ENCODE measurements around the gene PPFIBP1. TPM values are rescaled to one million over a fixed set of nuclear protein-coding genes. Genes with fewer than 3 reads are reported as not detected.
"Not testable (repeated sequence)": the region's sequence is repeated elsewhere in the genome, so short reads cannot be mapped to it uniquely, and the experiment has no call there.

PPFIBP1 gene
- total RNA-seq, 2 donors from 2014 or later = 98.5 to 213 TPM

DNA sequence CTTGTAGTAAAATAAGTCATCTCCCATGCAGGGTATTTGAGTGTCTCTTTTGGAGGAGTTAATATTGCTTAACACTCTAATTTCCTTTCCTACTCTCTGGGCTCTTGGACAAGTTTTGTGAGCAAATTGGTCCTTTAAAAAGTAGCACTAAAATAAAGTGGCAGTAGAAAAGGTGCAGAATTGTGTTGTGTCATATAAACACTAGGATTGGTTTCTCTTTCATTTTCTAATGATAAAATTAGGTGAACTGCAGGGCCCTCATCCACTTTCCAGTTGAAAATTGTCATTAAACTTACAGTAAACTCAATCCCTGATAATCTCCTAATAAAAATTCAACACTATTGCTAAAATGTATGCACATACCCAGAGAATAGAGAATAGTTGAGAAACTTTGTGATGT lies 129.7 kb downstream of the PPFIBP1 start:
- no peaks in the 10 kb centered on the region for H3K9me3 ChIP-seq (ENCODE audit: control insufficient read depth, low read length)
- H3K27ac ChIP-seq (ENCODE audit: low read depth, low read length) = no peak overlapping the region
- H3K4me3 ChIP-seq (ENCODE audit: low read length) = no peak overlapping the region
- TF ChIP-seq, protein P1, sequence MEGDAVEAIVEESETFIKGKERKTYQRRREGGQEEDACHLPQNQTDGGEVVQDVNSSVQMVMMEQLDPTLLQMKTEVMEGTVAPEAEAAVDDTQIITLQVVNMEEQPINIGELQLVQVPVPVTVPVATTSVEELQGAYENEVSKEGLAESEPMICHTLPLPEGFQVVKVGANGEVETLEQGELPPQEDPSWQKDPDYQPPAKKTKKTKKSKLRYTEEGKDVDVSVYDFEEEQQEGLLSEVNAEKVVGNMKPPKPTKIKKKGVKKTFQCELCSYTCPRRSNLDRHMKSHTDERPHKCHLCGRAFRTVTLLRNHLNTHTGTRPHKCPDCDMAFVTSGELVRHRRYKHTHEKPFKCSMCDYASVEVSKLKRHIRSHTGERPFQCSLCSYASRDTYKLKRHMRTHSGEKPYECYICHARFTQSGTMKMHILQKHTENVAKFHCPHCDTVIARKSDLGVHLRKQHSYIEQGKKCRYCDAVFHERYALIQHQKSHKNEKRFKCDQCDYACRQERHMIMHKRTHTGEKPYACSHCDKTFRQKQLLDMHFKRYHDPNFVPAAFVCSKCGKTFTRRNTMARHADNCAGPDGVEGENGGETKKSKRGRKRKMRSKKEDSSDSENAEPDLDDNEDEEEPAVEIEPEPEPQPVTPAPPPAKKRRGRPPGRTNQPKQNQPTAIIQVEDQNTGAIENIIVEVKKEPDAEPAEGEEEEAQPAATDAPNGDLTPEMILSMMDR (conservative IDR thresholded peaks at IDR 0.05) = no peak
- no peak overlapping the region for H3K9ac ChIP-seq (ENCODE audit: extremely low read depth, low read length, poor library complexity, severe bottlenecking)
- no peaks in the 10 kb centered on the region for H3K27me3 ChIP-seq (ENCODE audit: control insufficient read depth, insufficient read depth, low read length, poor library complexity, severe bottlenecking)
- peaks cover 65% of the 10 kb centered on the region for H3K36me3 ChIP-seq (ENCODE audit: control insufficient read depth, insufficient read depth, low read length)
- H3K4me1 ChIP-seq (ENCODE audit: control insufficient read depth, insufficient read depth, low read length) = peaks cover 2% of the 10 kb centered on the region
- Mint-ChIP-seq H3K4me1 (no peaks in the 10 kb centered on the region), H3K27me3 (ENCODE audit: insufficient read depth) (no peaks in the 10 kb centered on the region), H3K9me3 (no peaks in the 10 kb centered on the region), H3K27ac (no peak overlapping the region), H3K4me3 (no peak overlapping the region), H3K36me3 (ENCODE audit: low read depth) (peaks cover 57% of the 10 kb centered on the region)
- no peak for DNase-seq

DNA sequence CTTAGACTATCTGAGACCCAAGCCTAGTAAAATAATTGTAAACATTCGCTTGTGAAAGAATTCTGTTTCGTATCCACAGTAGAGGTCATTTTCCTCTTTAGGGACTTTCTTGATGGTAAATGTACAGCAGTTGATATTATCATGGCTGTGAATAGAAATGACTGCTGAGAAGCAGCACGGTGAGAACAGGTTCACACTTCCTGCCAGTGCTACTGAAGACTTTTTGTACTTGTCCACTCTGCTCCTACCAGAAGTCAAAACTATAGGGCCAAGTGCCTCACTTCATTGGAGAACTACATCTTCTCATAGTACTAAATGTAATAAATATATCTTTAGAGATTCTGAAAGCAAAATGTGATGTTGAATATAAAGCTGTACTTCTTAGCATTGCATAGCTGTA lies 131.5 kb downstream of the PPFIBP1 start:
- not testable (repeated sequence) for H3K4me3 Mint-ChIP-seq; DNase-seq; H3K4me3 ChIP-seq (ENCODE audit: low read length); H3K4me1 ChIP-seq (ENCODE audit: control insufficient read depth, insufficient read depth, low read length); H3K9ac ChIP-seq (ENCODE audit: extremely low read depth, low read length, poor library complexity, severe bottlenecking); H3K9me3 Mint-ChIP-seq; H3K27ac Mint-ChIP-seq; H3K27me3 Mint-ChIP-seq (ENCODE audit: insufficient read depth); H3K27me3 ChIP-seq (ENCODE audit: control insufficient read depth, insufficient read depth, low read length, poor library complexity, severe bottlenecking); H3K27ac ChIP-seq (ENCODE audit: low read depth, low read length); H3K9me3 ChIP-seq (ENCODE audit: control insufficient read depth, low read length); H3K4me1 Mint-ChIP-seq
- H3K36me3 Mint-ChIP-seq (ENCODE audit: low read depth) = peaks cover 60% of the 10 kb centered on the region
- peaks cover 66% of the 10 kb centered on the region for H3K36me3 ChIP-seq (ENCODE audit: control insufficient read depth, insufficient read depth, low read length)
- WGBS, 2 experiments (ENCODE audit: insufficient coverage in 1 of 2, insufficient read length in 1 of 2) = 95 to 100% methylated on average over 2 to 3 of the region's 3 CpGs

DNA sequence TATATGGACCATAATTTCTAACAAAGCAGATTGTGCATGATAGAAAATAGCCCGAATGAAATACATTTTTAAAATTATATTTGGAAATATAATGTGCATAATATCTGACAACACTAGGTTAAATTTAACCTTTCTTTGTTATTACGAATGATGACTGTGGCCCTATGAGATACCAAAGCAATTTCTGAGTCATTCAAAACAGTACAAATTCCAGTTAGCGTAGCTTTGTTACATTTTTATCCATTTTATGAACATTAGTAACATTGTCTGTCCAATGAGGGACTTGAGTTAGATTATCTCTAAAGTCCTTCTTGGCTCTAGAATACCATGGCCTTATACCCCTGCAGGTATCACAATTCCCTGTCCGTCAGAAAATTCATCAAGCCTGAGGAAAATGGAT lies 133.3 kb downstream of the PPFIBP1 start:
- WGBS, 2 experiments (ENCODE audit: insufficient coverage in 1 of 2, insufficient read length in 1 of 2) = 96 to 100% methylated on average over 2 to 3 of the region's 4 CpGs
- H3K36me3 ChIP-seq (ENCODE audit: control insufficient read depth, insufficient read depth, low read length) = peaks cover 78% of the 10 kb centered on the region
- Mint-ChIP-seq H3K27me3 (ENCODE audit: insufficient read depth) (no peaks in the 10 kb centered on the region), H3K4me1 (no peaks in the 10 kb centered on the region), H3K36me3 (ENCODE audit: low read depth) (peaks cover 71% of the 10 kb centered on the region), H3K27ac (no peak overlapping the region), H3K4me3 (no peak overlapping the region), H3K9me3 (no peaks in the 10 kb centered on the region)
- H3K4me1 ChIP-seq (ENCODE audit: control insufficient read depth, insufficient read depth, low read length) = no peaks in the 10 kb centered on the region
- no peak overlapping the region for H3K27ac ChIP-seq (ENCODE audit: low read depth, low read length)
- no peak for DNase-seq
- H3K9me3 ChIP-seq (ENCODE audit: control insufficient read depth, low read length) = no peaks in the 10 kb centered on the region
- no peak overlapping the region for H3K9ac ChIP-seq (ENCODE audit: extremely low read depth, low read length, poor library complexity, severe bottlenecking)
- H3K27me3 ChIP-seq (ENCODE audit: control insufficient read depth, insufficient read depth, low read length, poor library complexity, severe bottlenecking) = no peaks in the 10 kb centered on the region
- TF ChIP-seq, protein P1 (conservative IDR thresholded peaks at IDR 0.05) = no peak
- no peak overlapping the region for H3K4me3 ChIP-seq (ENCODE audit: low read length)

DNA sequence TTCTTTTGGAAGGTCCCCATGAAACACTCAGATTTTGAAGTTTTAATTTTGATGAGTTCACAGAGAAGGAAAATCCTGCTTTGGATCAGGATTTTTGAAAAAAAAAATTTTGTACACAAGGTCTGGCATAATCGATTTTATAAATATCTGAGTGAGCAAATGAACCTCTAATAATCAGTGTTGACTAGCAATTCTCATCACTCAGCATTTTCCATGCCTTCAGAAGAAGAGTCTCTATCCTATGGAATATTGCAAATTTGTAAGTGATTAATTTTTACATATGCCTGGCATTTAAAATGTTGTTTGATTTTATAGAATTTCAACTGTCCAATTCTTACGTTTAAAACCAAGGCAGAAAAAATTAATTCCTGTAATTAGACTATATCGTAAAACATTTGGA lies 141.7 kb downstream of the PPFIBP1 start:
- no peak for DNase-seq
- TF ChIP-seq, protein P1 (conservative IDR thresholded peaks at IDR 0.05) = no peak
- no peaks in the 10 kb centered on the region for H3K9me3 Mint-ChIP-seq

More for the DNA sequence above, 141.7 kb downstream of the PPFIBP1 start:
- peaks cover 87% of the 10 kb centered on the region for H3K36me3 Mint-ChIP-seq (ENCODE audit: low read depth)
- Histone ChIP-seq H3K4me3 (ENCODE audit: low read length) (no peak overlapping the region), H3K27ac (ENCODE audit: low read depth, low read length) (no peak overlapping the region), H3K4me1 (ENCODE audit: control insufficient read depth, insufficient read depth, low read length) (no peaks in the 10 kb centered on the region), H3K36me3 (ENCODE audit: control insufficient read depth, insufficient read depth, low read length) (peaks cover 80% of the 10 kb centered on the region), H3K9me3 (ENCODE audit: control insufficient read depth, low read length) (no peaks in the 10 kb centered on the region), H3K27me3 (ENCODE audit: control insufficient read depth, insufficient read depth, low read length, poor library complexity, severe bottlenecking) (no peaks in the 10 kb centered on the region), H3K9ac (ENCODE audit: extremely low read depth, low read length, poor library complexity, severe bottlenecking) (no peak overlapping the region)
- H3K27me3 Mint-ChIP-seq (ENCODE audit: insufficient read depth) = no peaks in the 10 kb centered on the region
- H3K4me1 Mint-ChIP-seq = no peaks in the 10 kb centered on the region
- H3K27ac Mint-ChIP-seq = no peak overlapping the region
- no peak overlapping the region for H3K4me3 Mint-ChIP-seq
- 81 to 100% methylated on average over 2 to 3 of the region's 3 CpGs for WGBS, 2 experiments (ENCODE audit: insufficient coverage in 1 of 2, insufficient read length in 1 of 2)
